Pancreas (tissue), 10 donors: ENCODE data around the gene C20orf96. TPM values are rescaled to one million over a fixed set of nuclear protein-coding genes. Genes with fewer than 3 reads are reported as not detected.

Source experiments
- ATAC-seq, 4 donors: fragments of 200-7000 bp; cut with Tn5 transposase; one replicate each; pipeline versions ENCODE4 v1.8.0 to v1.9.1; 2020; ENCODE audit warnings: mild to moderate bottlenecking in 4 of 4, moderate library complexity in 4 of 4
- DNase-seq, 6 donors: peaks; one replicate each; pipeline ENCODE4 v3.0.0-alpha.2; 2020
- FAIRE-seq: peaks from 2 replicates; lab custom pipeline; 2012; peaks lifted over from hg19 to GRCh38; lab: Jason Lieb, UNC
- H3K27ac ChIP-seq, 4 donors: fragments of 200-600 bp; sonication (generic); 1 replicate in 3 of 4; 2 replicates in 1 of 4; pipeline versions ENCODE4 v1.5.0 to v1.8.0; 2020
- H3K27me3 ChIP-seq, 4 donors: fragments of 200-600 bp; one replicate each; pipeline ENCODE4 v1.8.0; 2021
- H3K36me3 ChIP-seq, 3 donors: fragments of 200-600 bp; sonication (generic) in 1 of 3; one replicate each; pipeline versions ENCODE4 v1.5.0 to v1.8.0; 2020 to 2021
- H3K4me1 ChIP-seq, 3 donors: fragments of 200-600 bp; one replicate each; pipeline ENCODE4 v1.8.0; 2021
- H3K4me3 ChIP-seq, 4 donors: fragments of 200-600 bp; sonication (generic) in 2 of 4; one replicate each; pipeline versions ENCODE4 v1.5.0 to v1.8.0; 2020 to 2021
- H3K9me3 ChIP-seq, 4 donors: fragments of 200-600 bp; one replicate each; pipeline ENCODE4 v1.8.0; 2021
- WGBS, 2 donors: extraction: QIAGEN DNeasy Blood & Tissue Kit; methylation state at CpG; one replicate each; pipeline ENCODE4 v1.1.7; 2013; 5-methylcytosine and 5-hydroxymethylcytosine counted together
- intact Hi-C, 3 donors: fragments of 100-400 bp; cut with DNase I; formaldehyde crosslinking; loops; one replicate each; pipeline versions ENCODE4 v1.11.1 to v1.14.2; 2022
- polyA plus RNA-seq, 2 donors: library from polyadenylated mRNA; stranded (reverse); fragments of 200-250 nt; gene quantifications; one replicate each; pipeline ENCODE4 v1.2.3, GENCODE V29; 2013
- total RNA-seq, 6 donors: library from RNA; stranded (reverse); fragmentation: NEBNext Ultra II Directional in 4 of 6; extraction: Animal tissue kit (Norgen Biotek cat#: 25700) in 4 of 6; gene quantifications; one replicate each; pipeline versions ENCODE4 v1.2.1 to v1.2.4, GENCODE V29; 2021 to 2023
- TF ChIP-seq, protein P1 (sequence below), 4 donors: fragments of 200-600 bp; sonication (generic) in 3 of 4; IDR thresholded peaks; one replicate each; pipeline versions ENCODE4 v1.5.0 to v1.8.0; 2021; ENCODE audit warnings: antibody characterized with exemption in 4 of 4
- donor health status: healthy with polysubstance abuse.
- donor health status: DM: no; HTN: no; CAD: no; lungs with moderate emphysema.
- donor health status: DM: no; HTN: no; CAD: no.
- donor health status: control.
- donor health status: control.
- donor health status: Bipolar disorder and iron deficiency.
- donor health status: DM: yes; HTN: yes; CAD: no.
- donor health status: DM: no; HTN: no; CAD: no.
- donor health status: DM: no; HTN: no; CAD: no.
- donor health status: DM: yes; HTN: yes; CAD: no.

C20orf96 gene
- total and polyA plus RNA-seq, 8 donors = 2.5 to 6.8 (median 4.0) TPM

GRCh38 chr20:275791-276190 is 14.8 kb downstream of the C20orf96 start:
- Histone ChIP-seq H3K4me1 (no peaks in the 10 kb centered on the region), H3K9me3 (no peaks in the 10 kb centered on the region), H3K27me3 (no peaks in the 10 kb centered on the region), H3K4me3 (no peak overlapping the region), H3K27ac (no peak overlapping the region), H3K36me3 (no peaks in the 10 kb centered on the region)
- 81 to 85% methylated on average over 7 of the region's 7 CpGs for WGBS, 2 donors
- peak in 1 of 6 donors; percentile 3 for DNase-seq
- intact Hi-C loops = no loop called here
- TF ChIP-seq, protein P1, sequence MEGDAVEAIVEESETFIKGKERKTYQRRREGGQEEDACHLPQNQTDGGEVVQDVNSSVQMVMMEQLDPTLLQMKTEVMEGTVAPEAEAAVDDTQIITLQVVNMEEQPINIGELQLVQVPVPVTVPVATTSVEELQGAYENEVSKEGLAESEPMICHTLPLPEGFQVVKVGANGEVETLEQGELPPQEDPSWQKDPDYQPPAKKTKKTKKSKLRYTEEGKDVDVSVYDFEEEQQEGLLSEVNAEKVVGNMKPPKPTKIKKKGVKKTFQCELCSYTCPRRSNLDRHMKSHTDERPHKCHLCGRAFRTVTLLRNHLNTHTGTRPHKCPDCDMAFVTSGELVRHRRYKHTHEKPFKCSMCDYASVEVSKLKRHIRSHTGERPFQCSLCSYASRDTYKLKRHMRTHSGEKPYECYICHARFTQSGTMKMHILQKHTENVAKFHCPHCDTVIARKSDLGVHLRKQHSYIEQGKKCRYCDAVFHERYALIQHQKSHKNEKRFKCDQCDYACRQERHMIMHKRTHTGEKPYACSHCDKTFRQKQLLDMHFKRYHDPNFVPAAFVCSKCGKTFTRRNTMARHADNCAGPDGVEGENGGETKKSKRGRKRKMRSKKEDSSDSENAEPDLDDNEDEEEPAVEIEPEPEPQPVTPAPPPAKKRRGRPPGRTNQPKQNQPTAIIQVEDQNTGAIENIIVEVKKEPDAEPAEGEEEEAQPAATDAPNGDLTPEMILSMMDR (IDR thresholded peaks at IDR 0.05) = no peak
- FAIRE-seq = no peak
- ATAC-seq = no peak

DNA sequence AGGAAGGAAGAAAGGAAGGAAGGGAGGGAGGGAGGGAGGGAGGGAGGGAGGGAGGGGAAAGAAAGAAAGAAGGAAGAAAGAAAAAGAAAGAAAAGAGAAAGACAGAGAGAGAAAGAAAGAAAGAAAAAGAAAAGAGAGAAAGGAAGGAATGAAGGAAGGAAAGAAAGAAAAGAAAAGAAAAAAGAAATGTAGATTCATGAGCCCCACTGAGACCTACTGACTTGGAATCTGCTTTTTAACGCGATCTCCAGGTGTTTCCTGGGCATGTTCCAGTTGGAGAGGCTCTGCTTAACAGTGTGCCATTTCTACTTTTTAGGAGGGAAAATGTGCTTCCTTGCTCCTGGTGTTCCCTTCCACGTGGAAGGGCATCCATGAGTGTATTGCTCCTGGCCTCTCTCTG is 16.7 kb downstream of the C20orf96 start:
- H3K4me1 ChIP-seq = no peaks in the 10 kb centered on the region
- no peaks in the 10 kb centered on the region for H3K27me3 ChIP-seq
- 51 to 67% methylated on average over 3 of the region's 3 CpGs for WGBS, 2 donors
- H3K27ac ChIP-seq = no peak overlapping the region
- TF ChIP-seq, protein P1 (IDR thresholded peaks at IDR 0.05) = no peak
- no peak overlapping the region for H3K4me3 ChIP-seq
- DNase-seq = no peak
- intact Hi-C loops = no loop called here
- ATAC-seq = no peak
- no peaks in the 10 kb centered on the region for H3K9me3 ChIP-seq
- H3K36me3 ChIP-seq = no peaks in the 10 kb centered on the region
- FAIRE-seq = no peak

DNA sequence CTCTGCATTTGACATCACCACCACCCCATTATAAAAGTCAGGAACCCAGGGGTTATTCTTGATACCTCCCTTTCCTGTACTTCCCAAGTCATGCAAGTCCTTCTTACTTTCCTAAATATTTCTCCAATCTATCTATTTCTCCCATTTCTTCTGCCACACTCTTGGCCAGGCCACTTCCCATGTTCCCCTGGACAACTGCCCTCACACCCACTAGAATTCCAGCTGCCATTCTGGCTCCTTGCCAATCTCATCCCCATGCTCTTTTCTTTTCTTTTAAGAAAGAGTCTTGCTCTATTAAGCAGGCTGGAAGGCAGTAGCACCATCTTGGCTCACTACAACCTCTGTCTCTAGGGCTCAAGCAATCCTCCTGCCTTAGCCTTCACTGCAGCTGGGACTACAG is 17.8 kb downstream of the C20orf96 start:
- no peak for ATAC-seq
- no peak for DNase-seq
- Histone ChIP-seq H3K4me3 (no peak overlapping the region), H3K36me3 (no peaks in the 10 kb centered on the region), H3K27ac (no peak overlapping the region), H3K4me1 (no peaks in the 10 kb centered on the region), H3K27me3 (no peaks in the 10 kb centered on the region), H3K9me3 (no peaks in the 10 kb centered on the region)
- TF ChIP-seq, protein P1 (IDR thresholded peaks at IDR 0.05) = no peak
- FAIRE-seq = no peak
- intact Hi-C loops = no loop called here

DNA sequence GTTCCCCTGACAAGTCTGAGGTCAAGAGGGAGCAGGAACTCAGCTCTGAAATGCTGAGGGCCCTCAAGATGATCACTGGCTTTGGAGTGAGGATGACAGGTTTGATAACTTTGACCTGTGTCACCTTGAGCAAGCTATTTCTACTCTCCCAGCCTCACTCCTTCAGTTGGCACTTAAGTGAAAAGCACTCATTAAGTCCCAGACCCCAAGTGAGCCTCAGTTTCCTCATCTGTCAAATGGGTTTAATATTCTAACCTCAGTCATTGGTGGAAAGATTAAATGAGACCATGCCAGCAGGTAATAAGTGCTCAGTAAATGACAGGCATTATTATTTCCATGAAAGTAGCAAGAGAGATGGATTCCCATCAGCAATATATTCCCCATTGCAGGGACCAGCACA is 19.0 kb downstream of the C20orf96 start:
- ATAC-seq (no peak), FAIRE-seq (no peak)

DNA sequence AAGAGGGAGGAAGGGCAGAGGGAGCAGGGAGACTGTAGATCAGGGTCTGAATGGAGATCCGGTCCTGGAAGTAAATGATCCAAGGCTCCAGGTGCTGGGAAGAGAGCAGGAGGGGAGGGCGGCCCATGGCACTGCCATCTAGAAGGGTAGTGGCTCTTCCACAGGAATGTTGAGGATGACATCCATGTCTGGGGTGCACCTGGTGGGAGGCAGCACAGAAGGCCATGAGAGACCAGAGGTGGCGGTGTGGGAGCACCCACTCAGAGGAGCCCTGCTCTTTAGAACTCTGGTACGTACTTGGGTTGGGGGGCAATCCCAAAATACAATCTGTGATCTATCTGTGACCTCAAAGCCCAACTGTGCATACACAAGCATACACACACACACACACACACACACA is 19.5 kb downstream of the C20orf96 start:
- Histone ChIP-seq H3K27me3 (no peaks in the 10 kb centered on the region), H3K9me3 (no peaks in the 10 kb centered on the region), H3K27ac (no peak overlapping the region), H3K4me3 (no peak overlapping the region), H3K36me3 (no peaks in the 10 kb centered on the region), H3K4me1 (peaks cover 0 to 3% (median 0%) of the 10 kb centered on the region in 3 donors)
- WGBS, 2 donors = 84 to 94% methylated on average over 4 of the region's 4 CpGs
- TF ChIP-seq, protein P1 (IDR thresholded peaks at IDR 0.05) = no peak
- no peak for ATAC-seq
- DNase-seq = no peak
- intact Hi-C loops = no loop called here
- no peak for FAIRE-seq

More for the DNA sequence above, 19.0 kb downstream of the C20orf96 start:
- Histone ChIP-seq H3K4me1 (peaks cover 0 to 3% (median 0%) of the 10 kb centered on the region in 3 donors), H3K4me3 (no peak overlapping the region), H3K27ac (no peak overlapping the region), H3K27me3 (no peaks in the 10 kb centered on the region), H3K9me3 (no peaks in the 10 kb centered on the region), H3K36me3 (no peaks in the 10 kb centered on the region)
- intact Hi-C loops = no loop called here
- TF ChIP-seq, protein P1 (IDR thresholded peaks at IDR 0.05) = no peak
- DNase-seq = no peak
